ENCODE data around the gene C22orf15.

Gene C22orf15

DNA sequence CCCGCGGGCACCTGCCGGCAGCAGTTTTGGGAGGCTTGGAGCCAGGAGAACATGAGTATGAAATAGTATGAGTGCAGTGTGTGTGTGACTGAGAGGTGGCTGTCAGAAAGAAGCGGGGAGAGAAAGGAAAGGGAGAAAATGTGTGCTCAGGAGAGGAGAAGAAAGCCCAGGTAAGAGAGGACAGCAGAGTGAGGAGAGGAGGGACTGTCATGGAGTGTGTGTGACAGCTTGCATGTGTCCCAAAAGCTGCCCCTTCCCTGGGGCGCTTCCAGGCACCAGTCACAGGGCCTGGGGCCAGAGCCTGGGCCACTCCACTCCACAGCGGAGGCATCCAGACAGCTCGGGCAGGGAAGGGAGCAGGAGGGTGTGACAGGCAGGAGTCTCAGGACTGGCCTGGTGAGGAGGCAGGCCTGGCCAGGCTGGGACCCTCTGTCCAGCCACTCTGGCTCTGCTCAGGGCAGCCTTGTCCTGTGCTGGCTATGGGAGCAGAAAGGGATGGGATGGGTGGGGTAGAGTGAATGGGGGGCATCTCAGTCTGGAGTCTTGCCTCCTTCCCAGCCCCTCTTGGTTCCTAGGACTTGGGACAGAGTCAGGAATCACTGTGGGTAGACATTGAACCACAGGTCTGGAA is 10.8 kb downstream of the C22orf15 start:
- DNase-seq = no peak

DNA sequence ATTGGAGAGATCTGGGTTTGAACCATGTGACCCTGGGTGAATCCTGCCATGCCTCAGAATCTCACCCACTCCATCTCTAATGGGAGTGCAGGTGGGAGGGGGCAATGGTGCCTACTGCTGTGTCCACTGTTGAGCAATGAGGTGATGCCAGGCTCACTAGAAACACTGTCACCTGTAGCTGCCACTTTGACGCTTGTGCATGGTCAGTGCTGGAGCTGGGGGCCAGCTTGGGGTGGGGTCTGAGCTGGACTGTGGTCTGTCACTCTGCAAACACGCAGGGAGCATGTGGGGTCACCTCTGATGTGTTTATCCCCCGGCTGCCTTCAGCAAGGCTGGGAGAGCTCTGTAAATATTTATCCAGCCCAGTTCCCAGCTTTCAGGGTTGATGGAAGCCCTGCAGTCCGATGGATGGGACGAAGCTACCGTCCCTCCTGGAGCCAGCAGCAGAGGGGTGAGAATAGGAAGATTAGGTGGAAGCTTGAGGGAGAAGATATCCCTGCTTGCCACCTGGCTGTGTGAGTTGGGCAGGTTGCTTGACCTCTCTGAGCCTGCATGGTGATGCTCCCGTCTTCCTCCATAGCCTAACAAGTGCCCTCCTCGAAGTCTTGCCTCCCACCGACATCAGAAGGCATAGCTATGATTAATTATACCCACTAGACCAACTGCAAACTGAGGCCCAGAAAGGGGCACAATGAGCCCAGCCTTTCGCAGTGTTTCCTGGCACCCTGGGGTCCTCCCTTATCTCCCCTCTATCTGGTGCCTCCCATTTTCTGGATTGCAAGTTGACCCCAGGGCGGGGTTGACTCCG is 11.5 kb downstream of the C22orf15 start:
- no peak for DNase-seq

DNA sequence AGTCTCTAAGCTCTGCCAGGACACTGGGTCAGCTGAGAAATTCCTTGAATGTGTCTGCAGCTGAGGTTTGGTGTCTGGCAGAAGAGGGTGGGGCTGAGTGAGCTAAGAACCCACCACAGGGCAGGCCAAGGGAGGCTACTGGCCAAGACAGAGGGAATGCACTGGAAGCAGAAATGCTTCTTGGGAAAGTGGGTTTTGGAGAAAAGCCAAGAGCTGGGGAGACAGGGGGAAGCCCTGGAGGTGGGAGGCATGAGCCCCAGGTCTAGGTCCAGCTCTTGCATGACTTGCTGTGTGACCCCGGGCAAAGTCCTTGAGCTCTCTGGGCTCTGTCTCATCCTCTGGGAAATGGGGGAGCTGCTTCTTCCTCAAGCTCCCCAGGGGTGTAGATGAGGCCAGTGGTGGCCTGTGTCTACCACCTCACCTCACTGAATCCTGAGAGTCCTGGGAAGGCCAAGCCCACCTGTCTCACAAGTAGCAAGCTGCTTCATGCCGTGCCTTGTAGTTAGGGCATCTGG is 12.2 kb downstream of the C22orf15 start:
- no peak for DNase-seq

DNA sequence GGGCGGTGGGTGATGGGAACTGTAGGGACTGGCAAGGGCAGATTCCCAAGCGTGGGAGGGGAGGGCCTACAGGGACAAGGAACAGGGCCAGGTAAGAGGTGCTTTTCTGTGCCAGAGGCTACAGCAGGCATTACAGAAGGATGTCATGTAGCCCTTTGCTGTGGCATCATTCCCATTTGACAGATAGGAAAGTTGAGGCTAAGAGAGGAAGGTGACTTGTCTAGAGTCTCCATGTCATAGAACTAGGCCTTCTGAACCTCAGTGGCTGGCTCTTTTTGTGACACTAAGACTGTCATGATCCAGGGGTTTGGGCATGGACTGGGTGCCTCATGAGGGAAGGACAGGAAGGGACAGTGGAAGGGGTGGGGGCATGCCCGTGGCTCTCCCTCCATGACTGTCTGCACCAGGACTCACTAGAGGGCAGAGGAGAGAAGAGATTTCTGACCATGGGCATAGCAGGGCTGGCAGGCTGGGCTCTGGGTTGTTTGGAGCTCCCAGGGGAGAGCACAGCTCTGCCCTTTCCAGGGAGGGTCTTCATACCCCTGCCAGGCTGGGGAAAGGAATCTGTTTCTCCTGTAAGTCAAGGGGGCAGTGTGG is 13.1 kb downstream of the C22orf15 start:
- no peak for DNase-seq

DNA sequence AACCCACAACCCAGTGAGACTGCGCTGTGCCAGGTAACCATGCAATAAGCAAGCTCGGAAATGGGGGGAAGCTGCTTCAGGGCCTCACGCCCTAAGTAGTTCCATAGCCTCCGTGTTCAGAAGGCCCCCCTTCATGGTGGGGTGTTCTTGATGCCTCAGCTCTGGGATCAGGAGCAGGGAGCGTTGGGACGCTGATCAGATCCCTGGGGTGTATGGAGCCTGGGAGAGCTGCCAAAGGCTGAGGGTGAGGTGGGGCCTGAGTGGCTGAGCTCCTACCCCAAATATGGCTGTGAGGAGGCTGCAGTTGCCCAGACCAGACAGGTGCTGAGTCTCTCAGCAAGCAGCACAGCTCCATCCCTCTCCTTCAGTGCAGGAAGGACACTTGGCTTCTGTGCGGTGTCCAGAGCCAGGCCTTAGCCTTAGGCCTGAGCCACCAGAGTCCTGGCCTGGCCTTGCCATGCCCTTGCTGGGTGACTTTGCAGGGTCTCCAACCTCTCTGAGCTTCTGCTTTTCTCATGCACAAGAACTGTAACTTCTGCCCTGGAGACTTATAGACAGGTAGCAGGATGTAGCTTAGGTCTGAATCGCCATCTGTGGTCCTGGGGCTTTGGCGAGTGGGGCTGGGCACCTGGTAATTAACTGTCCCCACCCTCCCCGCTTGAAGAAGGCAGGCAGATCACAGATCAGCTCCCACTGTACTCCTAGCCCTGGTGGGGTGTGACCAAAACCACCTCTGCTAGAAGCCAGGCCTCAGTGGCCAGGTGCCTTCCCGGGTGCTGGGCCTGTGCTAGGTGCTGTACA is 15.2 kb downstream of the C22orf15 start:
- DNase-seq = no peak

DNA sequence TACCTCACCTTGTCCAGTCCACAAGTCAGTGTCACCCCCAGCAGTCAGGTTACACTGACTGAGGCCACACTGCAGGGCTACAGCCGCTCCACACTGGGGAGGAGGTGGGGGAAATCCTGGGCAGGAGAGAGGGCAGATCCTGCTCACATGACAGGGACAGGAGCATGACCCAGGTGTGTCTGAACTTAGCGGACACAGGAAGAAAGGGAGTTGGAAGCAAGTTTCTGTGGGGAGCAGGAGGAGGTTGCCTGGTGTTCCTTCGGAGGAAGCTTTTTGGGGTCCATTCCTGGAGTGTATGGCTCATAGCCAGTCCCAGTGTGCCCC is 15.7 kb downstream of the C22orf15 start:
- DNase-seq = no peak

DNA sequence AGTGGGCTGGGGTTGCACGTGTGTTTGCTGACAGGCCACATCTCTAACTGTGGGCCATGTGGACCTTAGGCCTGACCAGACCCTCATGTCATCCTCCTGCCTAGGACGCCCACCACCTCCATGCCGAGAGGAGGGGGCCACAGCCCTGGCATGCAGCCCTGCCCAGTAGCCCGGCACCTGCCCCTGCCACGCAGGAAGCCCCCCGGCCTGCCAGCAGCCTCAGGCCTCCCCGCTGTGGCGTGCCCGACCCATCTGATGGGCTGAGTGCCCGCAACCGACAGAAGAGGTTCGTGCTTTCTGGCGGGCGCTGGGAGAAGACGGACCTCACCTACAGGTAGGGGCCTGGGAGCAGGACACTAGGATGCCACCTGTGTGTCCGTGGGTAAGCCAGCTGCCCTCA is 16.3 kb downstream of the C22orf15 start:
- no peak for DNase-seq

DNA sequence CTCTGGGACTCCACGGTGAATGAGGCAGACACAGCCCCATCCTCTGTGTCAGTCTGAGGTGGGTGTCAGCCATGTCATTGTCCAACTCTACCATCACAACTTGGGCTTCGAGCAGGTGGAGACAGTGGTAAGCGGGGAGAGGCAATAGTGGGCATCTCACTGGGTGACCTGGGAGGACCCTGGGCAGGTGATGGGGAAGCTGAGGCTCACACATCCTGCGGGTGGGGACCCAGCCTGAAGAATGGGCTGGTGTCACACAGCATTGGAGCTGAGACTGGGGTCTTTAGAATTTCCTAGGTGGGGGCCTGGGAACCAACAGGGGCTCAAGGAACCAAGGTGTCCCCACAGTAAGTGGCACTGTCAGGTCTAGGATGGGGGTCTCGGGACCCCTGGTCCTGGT is 16.9 kb downstream of the C22orf15 start:
- no peak for DNase-seq

DNA sequence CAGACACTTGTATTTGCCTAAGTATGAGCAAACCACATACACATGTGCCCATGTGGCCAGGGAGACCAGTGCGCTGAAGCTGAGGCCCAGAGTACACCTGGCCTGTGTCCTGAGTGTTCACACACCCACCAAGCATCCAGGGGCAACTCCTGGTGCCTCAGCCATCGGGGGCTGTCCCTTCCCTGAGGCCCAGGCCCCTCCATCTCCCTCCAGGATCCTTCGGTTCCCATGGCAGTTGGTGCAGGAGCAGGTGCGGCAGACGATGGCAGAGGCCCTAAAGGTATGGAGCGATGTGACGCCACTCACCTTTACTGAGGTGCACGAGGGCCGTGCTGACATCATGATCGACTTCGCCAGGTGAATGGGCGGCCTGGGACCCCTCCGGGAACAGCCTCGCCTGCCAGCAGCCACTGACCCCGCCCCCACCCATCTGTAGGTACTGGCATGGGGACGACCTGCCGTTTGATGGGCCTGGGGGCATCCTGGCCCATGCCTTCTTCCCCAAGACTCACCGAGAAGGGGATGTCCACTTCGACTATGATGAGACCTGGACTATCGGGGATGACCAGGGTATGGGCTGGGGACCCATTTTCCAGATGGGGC is 17.5 kb downstream of the C22orf15 start:
- no peak for DNase-seq

DNA sequence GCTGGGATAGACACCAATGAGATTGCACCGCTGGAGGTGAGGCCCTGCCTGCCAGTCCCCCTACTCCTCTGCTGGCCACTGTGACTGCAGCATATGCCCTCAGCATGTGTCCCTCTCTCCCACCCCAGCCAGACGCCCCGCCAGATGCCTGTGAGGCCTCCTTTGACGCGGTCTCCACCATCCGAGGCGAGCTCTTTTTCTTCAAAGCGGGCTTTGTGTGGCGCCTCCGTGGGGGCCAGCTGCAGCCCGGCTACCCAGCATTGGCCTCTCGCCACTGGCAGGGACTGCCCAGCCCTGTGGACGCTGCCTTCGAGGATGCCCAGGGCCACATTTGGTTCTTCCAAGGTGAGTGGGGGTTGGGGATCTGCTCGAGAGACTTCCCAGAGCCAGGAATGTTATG is 18.3 kb downstream of the C22orf15 start:
- no peak for DNase-seq

DNA sequence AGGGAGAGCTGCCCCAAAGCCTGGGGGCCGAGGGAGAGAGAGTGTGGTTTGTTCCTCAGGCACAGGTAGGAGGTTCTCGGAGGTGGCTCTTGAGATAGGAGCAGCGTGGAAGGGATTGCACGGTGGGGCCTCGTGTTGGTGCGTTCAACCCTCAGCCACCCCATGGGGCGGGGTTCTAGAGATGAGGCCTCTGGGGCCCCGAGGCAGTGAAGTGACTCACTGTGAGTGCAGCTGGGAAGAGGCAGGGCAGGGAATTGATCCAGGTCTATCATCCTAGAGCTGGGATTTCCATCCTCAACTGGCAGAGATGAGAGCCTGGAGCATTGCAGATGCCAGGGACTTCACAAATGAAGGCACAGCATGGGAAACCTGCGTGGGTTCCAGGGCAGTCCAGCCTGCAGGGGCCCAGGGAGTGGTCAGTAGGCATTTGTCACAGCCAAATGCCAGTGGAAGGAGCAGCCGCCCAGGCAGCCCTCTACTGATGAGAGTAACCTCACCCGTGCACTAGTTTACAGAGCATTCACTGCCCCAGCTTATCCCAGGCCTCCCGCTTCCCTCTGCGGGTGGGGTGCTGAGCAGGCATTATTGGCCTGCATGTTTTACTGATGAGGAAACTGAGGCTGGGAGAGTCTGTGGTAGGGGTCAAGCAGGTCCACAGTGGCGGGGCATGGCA is 18.9 kb downstream of the C22orf15 start:
- DNase-seq = peak; percentile 24

DNA sequence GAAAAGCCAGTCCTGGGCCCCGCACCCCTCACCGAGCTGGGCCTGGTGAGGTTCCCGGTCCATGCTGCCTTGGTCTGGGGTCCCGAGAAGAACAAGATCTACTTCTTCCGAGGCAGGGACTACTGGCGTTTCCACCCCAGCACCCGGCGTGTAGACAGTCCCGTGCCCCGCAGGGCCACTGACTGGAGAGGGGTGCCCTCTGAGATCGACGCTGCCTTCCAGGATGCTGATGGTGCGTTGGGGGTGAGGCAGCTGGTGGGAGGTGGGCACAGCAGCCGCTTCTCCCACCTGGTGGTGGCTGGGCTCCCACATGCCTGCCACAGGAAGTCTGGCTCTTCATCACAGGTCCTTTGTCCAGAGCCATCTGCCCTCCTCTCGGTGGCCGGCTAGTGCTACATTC is 19.5 kb downstream of the C22orf15 start:
- no peak for DNase-seq

DNA sequence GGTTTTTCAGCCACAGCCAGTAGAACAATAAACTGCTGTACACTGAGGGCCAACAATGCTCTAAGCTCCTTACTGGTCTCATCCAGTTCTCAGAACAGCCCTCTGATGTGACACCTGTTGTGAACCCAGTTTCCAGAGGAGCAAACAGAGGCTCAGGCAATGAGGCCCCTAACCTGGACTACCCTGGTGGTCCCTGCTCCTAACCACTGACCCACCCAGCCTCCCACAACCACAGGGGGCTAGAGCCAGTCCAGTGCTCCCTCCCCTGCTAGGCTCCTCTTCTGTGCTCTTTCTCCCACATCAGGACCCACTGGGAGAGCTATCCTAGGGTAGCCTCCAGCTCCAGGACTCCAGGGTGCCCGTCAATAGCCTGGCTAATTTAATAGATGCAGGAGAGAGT is 19.9 kb downstream of the C22orf15 start:
- no peak for DNase-seq

DNA sequence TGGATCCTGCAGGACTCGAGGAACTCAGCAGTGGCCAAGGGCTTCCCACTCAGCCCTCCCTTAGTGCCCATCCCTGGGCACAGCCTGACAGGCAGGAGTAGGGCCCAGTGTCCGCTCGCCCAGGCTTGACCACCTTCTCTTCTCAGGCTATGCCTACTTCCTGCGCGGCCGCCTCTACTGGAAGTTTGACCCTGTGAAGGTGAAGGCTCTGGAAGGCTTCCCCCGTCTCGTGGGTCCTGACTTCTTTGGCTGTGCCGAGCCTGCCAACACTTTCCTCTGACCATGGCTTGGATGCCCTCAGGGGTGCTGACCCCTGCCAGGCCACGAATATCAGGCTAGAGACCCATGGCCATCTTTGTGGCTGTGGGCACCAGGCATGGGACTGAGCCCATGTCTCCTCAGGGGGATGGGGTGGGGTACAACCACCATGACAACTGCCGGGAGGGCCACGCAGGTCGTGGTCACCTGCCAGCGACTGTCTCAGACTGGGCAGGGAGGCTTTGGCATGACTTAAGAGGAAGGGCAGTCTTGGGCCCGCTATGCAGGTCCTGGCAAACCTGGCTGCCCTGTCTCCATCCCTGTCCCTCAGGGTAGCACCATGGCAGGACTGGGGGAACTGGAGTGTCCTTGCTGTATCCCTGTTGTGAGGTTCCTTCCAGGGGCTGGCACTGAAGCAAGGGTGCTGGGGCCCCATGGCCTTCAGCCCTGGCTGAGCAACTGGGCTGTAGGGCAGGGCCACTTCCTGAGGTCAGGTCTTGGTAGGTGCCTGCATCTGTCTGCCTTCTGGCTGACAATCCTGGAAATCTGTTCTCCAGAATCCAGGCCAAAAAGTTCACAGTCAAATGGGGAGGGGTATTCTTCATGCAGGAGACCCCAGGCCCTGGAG is 20.7 kb downstream of the C22orf15 start:
- DNase-seq = no peak

DNA sequence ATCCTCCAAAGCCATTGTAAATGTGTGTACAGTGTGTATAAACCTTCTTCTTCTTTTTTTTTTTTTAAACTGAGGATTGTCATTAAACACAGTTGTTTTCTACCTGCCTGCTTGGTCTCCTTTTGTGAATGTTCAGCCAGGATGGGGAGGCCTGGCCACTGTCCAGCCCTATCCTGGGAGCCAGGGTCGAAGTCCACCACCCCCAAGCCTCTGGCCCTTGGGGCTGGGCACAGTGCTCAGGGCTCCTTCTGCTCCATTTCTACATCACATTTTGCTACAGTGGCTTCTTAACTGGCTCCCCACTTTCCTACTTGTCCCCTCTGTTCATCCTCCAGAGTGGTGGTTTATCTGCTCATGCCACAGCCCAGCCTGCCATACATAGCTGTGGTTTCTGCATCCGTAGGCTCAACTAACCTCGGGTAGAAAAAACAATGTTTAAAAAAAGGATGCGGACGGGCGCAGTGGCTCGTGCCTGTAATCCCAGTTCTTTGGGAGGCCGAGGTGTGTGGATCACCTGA is 21.5 kb downstream of the C22orf15 start:
- no peak for DNase-seq

DNA sequence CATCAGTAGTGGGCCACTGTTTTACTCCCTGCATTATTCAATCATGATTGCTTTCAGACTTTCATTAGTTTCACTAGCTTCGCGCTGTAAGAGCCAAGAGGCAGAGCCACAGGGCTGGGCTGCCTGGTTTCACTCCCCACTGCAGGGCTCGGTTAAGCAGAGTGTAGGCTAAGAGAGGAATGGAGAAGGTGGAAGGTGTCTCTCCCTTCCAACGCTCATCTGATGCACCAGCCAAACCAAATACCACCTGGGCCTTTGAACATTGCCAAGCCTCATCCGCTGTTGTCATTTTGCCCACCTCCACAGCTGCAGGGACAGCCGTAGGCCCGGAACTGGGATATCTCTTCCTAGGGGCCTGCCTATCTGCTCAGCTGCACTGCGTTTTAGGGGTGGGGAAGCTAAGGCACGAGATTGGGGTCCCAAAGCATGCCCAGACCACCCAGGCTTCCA is 23.5 kb downstream of the C22orf15 start:
- no peak for DNase-seq

DNA sequence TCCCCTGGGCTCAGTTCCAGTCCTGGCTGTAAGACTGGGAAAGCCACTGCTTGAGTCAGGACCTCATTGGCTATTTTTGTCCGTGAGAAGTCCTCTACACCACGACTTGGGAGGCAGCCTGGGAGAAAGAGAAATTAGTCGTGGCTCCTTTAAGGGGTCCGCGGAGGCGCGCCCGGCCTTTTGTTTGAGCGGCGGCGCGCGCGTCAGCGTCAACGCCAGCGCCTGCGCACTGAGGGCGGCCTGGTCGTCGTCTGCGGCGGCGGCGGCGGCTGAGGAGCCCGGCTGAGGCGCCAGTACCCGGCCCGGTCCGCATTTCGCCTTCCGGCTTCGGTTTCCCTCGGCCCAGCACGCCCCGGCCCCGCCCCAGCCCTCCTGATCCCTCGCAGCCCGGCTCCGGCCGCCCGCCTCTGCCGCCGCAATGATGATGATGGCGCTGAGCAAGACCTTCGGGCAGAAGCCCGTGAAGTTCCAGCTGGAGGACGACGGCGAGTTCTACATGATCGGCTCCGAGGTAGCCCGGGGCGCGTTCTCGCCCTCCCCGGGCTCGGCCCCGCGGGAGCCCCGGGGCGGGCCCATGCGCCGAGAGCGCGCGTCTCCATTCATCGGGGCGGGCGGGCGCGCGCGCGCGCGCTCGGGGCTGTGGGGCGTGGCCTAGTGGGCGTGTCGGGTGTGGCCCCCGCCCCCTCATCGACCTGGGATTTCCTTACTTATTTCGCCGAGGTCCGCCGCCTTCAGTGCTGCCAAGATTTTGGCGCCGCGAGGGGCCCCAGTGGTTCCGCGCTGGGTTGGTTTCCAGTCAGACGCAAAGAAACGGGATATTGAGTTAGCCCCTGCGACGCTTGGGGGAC is 24.2 kb downstream of the C22orf15 start, which contains the start of gene SMARCB1:
Gene SMARCB1 (plus strand): TSS at position 215 of the 848 bp plus-strand sequence. CDS start 204 bp downstream, at position 419.
- peak; percentile 97 for DNase-seq

DNA sequence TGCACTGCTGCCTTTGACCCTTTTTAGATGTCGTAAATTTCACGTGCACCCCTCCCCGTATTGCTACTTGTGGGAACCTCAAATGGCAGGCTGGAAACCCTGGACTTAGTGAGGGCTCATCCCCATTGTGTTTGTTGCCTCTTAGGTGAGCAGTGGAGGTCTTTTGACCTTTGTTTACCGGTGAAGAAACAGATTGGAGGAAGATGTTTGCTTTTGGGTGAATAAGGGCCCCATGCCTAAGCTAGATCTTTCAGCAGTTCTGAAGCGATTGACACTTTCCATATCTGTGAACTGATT is 24.8 kb downstream of the C22orf15 start:
- DNase-seq = no peak

DNA sequence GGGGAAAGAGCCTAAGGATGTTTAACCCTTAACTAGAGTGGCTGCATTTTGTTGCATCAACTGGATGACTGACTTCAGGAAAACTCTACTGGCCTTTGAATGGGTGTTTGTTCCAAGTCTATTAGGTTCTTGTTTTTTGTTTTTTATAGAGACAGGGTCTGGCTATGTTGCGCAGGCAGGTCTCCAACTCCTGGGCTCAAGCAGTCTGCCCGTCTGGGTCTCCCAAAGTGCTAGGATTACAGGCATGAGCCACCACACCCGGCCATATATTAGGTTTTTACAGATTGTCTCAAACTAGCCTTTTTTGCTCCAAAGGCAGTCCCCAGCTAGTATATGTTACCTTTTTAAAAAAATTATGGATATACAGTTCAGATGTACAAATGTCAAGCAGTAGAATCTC is 25.1 kb downstream of the C22orf15 start:
- no peak for DNase-seq

DNA sequence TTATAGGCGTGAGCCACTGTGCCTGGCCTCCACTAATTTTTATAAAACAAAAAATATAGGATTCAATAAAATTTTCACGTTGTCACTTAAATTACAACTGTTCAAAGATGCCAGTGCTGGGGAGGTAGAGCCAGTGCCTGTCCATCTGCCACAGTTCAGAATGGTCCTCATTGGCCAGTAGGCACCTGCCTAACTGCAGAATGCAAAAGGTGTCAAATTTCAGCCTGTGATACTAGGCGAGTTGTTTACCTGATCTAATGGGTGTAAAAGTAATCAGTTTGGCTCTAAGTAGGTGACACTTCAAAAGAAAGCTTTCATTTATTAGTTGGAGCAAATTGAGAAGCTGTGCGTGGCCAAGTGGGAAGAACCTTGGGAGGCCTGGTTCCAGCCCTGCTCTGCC is 26.3 kb downstream of the C22orf15 start:
- no peak for DNase-seq

Measured in eye (tissue), 1 donor.